Endothelial cell of umbilical vein (primary cell): ENCODE data around the gene TRPM3. TPM values are rescaled to one million over a fixed set of nuclear protein-coding genes. Genes with fewer than 3 reads are reported as not detected.

Source experiments
- BruUV-seq: library from RNA; stranded (reverse); fragments of 400-500 nt; replicated peaks from 2 replicates; lab custom pipeline; 2021; lab: Mats Ljungman, UMichigan
- CTCF ChIA-PET: fragments of 300-600, 350-600 bp; sonication (Branson Sonifier 250); formaldehyde crosslinking; loops from one replicate; lab custom pipeline; 2021; ENCODE audit warnings: antibody characterized with exemption, inconsistent platforms; lab: Charles Lee
- POLR2A ChIA-PET: fragments of 300-600, 350-600 bp; sonication (Branson Sonifier 250); formaldehyde crosslinking; loops from one replicate; lab custom pipeline; 2021; ENCODE audit warnings: antibody characterized with exemption, inconsistent platforms; lab: Charles Lee
- DNase-seq: peaks from one replicate; pipeline ENCODE4 v3.0.0-alpha.2; 2011; ENCODE audit warnings: low read depth, low spot score
- FAIRE-seq: peaks from 2 replicates; lab custom pipeline; 2011; peaks lifted over from hg19 to GRCh38; lab: Jason Lieb, UNC
- H2AFZ ChIP-seq: 2 replicates; pipeline ENCODE4 v1.6.0; 2012; ENCODE audit warnings: low read depth, low read length, control low read depth, inconsistent platforms
- H3K27ac ChIP-seq: 2 replicates; pipeline ENCODE4 v1.5.1; 2011; ENCODE audit warnings: low read depth, mild to moderate bottlenecking, control low read depth, low read length, moderate library complexity; ENCODE audit not compliant: insufficient read depth
- H3K27me3 ChIP-seq, 2 experiments: 2 replicates each; pipeline versions ENCODE4 v1.6.0 to v1.6.1; 2011; ENCODE audit warnings: low read length in 2 of 2, mixed read lengths in 1 of 2; ENCODE audit not compliant: control insufficient read depth in 2 of 2, insufficient read depth in 2 of 2
- H3K36me3 ChIP-seq, 2 experiments: 2 replicates in 1 of 2; 3 replicates in 1 of 2; pipeline ENCODE4 v1.5.1; 2011; ENCODE audit warnings: low read length in 2 of 2, mild to moderate bottlenecking in 1 of 2, moderate library complexity in 1 of 2; ENCODE audit not compliant: control insufficient read depth in 2 of 2, insufficient read depth in 2 of 2; ENCODE audit errors: extremely low read depth in 1 of 2
- H3K4me1 ChIP-seq: 3 replicates; pipeline ENCODE4 v1.5.1; 2011; ENCODE audit warnings: mild to moderate bottlenecking, low read length; ENCODE audit not compliant: control insufficient read depth, insufficient read depth; ENCODE audit errors: extremely low read depth
- H3K4me2 ChIP-seq: 2 replicates; pipeline ENCODE4 v1.6.1; 2011; ENCODE audit warnings: low read length, control low read depth, mixed read lengths; ENCODE audit not compliant: insufficient read depth
- H3K4me3 ChIP-seq, 3 experiments: fragments of 200-600 bp in 1 of 3; sonication (generic), shearing (Covaris generic) in 1 of 3; replicated peaks in 1 of 3; 2 replicates each; pipeline ENCODE4 v1.5.1; 2011 to 2016; ENCODE audit warnings: control low read depth in 3 of 3, low read length in 3 of 3, mild to moderate bottlenecking in 2 of 3, inconsistent platforms in 1 of 3, low read depth in 1 of 3, moderate library complexity in 1 of 3; ENCODE audit not compliant: insufficient read depth in 1 of 3
- H3K79me2 ChIP-seq: 2 replicates; pipeline ENCODE4 v1.6.0; 2012; ENCODE audit warnings: low read length, inconsistent platforms; ENCODE audit not compliant: control insufficient read depth, insufficient read depth
- H3K9ac ChIP-seq: replicated peaks from 2 replicates; pipeline ENCODE3; 2011; ENCODE audit warnings: low read length, control low read depth; ENCODE audit not compliant: insufficient read depth; ENCODE audit errors: extremely low read depth
- H3K9me1 ChIP-seq: replicated peaks from 3 replicates; pipeline ENCODE4 v1.6.0; 2011; ENCODE audit warnings: mild to moderate bottlenecking, low read length; ENCODE audit not compliant: control insufficient read depth, insufficient read depth; ENCODE audit errors: extremely low read depth
- H3K9me3 ChIP-seq: replicated peaks from 2 replicates; pipeline ENCODE4 v1.5.1; 2012; ENCODE audit warnings: low read length, inconsistent platforms; ENCODE audit not compliant: control insufficient read depth, insufficient read depth
- H4K20me1 ChIP-seq: replicated peaks from 2 replicates; pipeline ENCODE3; 2011; ENCODE audit warnings: mild to moderate bottlenecking, low read length; ENCODE audit not compliant: control insufficient read depth, insufficient read depth; ENCODE audit errors: extremely low read depth
- EZH2 ChIP-seq: IDR thresholded peaks from 2 replicates; pipeline ENCODE4 v1.6.1; 2012; ENCODE audit warnings: borderline replicate concordance, low read depth, mild to moderate bottlenecking, moderate library complexity, low read length, inconsistent platforms; ENCODE audit not compliant: severe bottlenecking
- FOS ChIP-seq: IDR thresholded peaks from 2 replicates; pipeline ENCODE4 v1.6.1; 2011; ENCODE audit warnings: mild to moderate bottlenecking, low read length, moderate library complexity, borderline replicate concordance; ENCODE audit not compliant: insufficient read depth
- GATA2 ChIP-seq: IDR thresholded peaks from 2 replicates; pipeline ENCODE4 v1.7.0; 2011; ENCODE audit warnings: low read depth, mild to moderate bottlenecking, moderate library complexity, mixed read lengths, low read length; ENCODE audit not compliant: insufficient read length, insufficient read depth
- JUN ChIP-seq: IDR thresholded peaks from 2 replicates; pipeline ENCODE4 v1.6.1; 2011; ENCODE audit warnings: borderline replicate concordance, low read depth; ENCODE audit not compliant: insufficient read length, insufficient read depth
- MAX ChIP-seq: IDR thresholded peaks from 2 replicates; pipeline ENCODE4 v1.6.1; 2011; ENCODE audit not compliant: insufficient read depth, insufficient read length
- MYC ChIP-seq: IDR thresholded peaks from one replicate; pipeline ENCODE4 v1.6.1; 2011; ENCODE audit warnings: mild to moderate bottlenecking, low read depth, low read length
- POLR2A ChIP-seq: IDR thresholded peaks from 2 replicates; pipeline ENCODE4 v1.6.1; 2012; ENCODE audit warnings: low read depth, mild to moderate bottlenecking, control low read depth, low read length
- POLR2AphosphoS5 ChIP-seq: IDR thresholded peaks from 2 replicates; pipeline ENCODE4 v1.6.1; 2012; ENCODE audit warnings: low read depth, mild to moderate bottlenecking, control low read depth, low read length, moderate library complexity; ENCODE audit not compliant: insufficient read depth
- dilution Hi-C: fragments of 300-500 bp; cut with MboI; formaldehyde crosslinking; loops from one replicate; pipeline ENCODE4 v1.15.0; 2019; ENCODE audit warnings: low sequenced_read_pairs; ENCODE audit not compliant: extremely low pct_ligation_motif_present
- intact Hi-C: fragments of 100-400 bp; cut with micrococcal nuclease; formaldehyde crosslinking; loops from one replicate; pipeline ENCODE4 v1.10.0; 2022
- polyA plus RNA-seq, 4 experiments: library from polyadenylated mRNA; depleted of rRNA in 3 of 4; stranded (reverse) in 3 of 4; unstranded in 1 of 4; fragments of >200 nt; gene quantifications; 2 replicates each; pipeline versions ENCODE4 v1.2.1 to v1.2.3, GENCODE V29; 2011 to 2012; ENCODE audit warnings: missing spikeins in 1 of 4
- total RNA-seq: library from RNA; stranded (reverse); gene quantifications from 2 replicates; pipeline ENCODE4 v1.2.3, GENCODE V29; 2021
- TF ChIP-seq, protein P1 (sequence below), 2 donors: IDR thresholded peaks; 1 replicate in 1 of 2; 2 replicates in 1 of 2; pipeline ENCODE4 v1.5.1; 2011; ENCODE audit warnings: low read length in 2 of 2, mild to moderate bottlenecking in 2 of 2, moderate library complexity in 2 of 2, control low read depth in 1 of 2, inconsistent platforms in 1 of 2, low read depth in 1 of 2; ENCODE audit not compliant: insufficient read depth in 1 of 2; ENCODE audit errors: extremely low read depth in 1 of 2

TRPM3 gene
- total and polyA plus RNA-seq, 2 donors (not counting 3 experiments of a cell fraction or from before 2014, with no cell fraction given) = 0.17 to 0.33 TPM

DNA sequence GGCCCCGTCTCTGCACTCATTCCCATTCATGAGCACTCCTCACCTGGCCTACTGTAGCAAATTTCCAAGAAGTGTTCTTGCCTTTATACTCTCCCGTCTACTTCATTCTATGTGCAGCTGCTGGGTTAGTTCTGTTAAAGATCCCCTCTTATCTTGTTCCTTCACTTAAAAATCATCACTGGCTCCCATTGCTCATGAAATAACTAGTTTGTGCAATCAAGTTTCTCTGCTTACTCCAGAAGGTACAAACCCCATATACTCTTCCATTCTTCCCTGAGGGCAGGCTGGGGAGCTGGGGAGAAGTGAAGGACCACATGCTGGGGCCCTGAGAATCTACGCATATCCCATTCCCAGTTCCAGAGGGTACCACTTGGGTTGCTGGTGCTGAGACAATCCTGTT lies 622.6 kb downstream of the TRPM3 start:
- Histone ChIP-seq H3K79me2 (no peaks in the 10 kb centered on the region), H2AFZ (no peak overlapping the region), H3K9me1 (no peaks in the 10 kb centered on the region), H4K20me1 (no peaks in the 10 kb centered on the region), H3K4me1 (peaks cover 7% of the 10 kb centered on the region), H3K27me3 (no peaks in the 10 kb centered on the region), H3K9me3 (no peaks in the 10 kb centered on the region), H3K27ac (no peak overlapping the region), H3K4me2 (no peak overlapping the region), H3K9ac (no peak overlapping the region), H3K36me3 (no peaks in the 10 kb centered on the region), H3K4me3 (no peak overlapping the region)
- ChIA-PET CTCF (interaction anchor here (1.3 to 3.9 kb wide), 2 partner anchors 12 to 14 kb away, joined by 7 to 25 read pairs; no protein-coding TSS in a partner anchor), POLR2A (no interaction called here)
- no peak for TF ChIP-seq POLR2AphosphoS5
- TF ChIP-seq MYC = no peak
- TF ChIP-seq EZH2 = no peak
- no peak for TF ChIP-seq MAX
- no peak for TF ChIP-seq GATA2
- TF ChIP-seq JUN = no peak
- no peak for TF ChIP-seq FOS
- TF ChIP-seq, protein P1, sequence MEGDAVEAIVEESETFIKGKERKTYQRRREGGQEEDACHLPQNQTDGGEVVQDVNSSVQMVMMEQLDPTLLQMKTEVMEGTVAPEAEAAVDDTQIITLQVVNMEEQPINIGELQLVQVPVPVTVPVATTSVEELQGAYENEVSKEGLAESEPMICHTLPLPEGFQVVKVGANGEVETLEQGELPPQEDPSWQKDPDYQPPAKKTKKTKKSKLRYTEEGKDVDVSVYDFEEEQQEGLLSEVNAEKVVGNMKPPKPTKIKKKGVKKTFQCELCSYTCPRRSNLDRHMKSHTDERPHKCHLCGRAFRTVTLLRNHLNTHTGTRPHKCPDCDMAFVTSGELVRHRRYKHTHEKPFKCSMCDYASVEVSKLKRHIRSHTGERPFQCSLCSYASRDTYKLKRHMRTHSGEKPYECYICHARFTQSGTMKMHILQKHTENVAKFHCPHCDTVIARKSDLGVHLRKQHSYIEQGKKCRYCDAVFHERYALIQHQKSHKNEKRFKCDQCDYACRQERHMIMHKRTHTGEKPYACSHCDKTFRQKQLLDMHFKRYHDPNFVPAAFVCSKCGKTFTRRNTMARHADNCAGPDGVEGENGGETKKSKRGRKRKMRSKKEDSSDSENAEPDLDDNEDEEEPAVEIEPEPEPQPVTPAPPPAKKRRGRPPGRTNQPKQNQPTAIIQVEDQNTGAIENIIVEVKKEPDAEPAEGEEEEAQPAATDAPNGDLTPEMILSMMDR (IDR thresholded peaks at IDR 0.05; ENCODE audit: extremely low read depth in 1 of 2, insufficient read depth in 1 of 2, low read depth in 1 of 2, low read length in 2 of 2) = no peak
- TF ChIP-seq POLR2A = no peak
- FAIRE-seq = no peak
- intact Hi-C loops (no loop called here), dilution Hi-C loops (no loop called here)
- DNase-seq = no peak
- BruUV-seq = no TSS peak
